GM19463 (cell line): ENCODE measurements around the gene ITPK1.
A peak's percentile ranks its signal among the peaks of the same experiment; 100 is the strongest.
"Not testable (repeated sequence)": the region's sequence is repeated elsewhere in the genome, so short reads cannot be mapped to it uniquely, and the experiment has no call there.

ENCODE experiments used
- ATAC-seq: cut with Tn5 transposase; IDR thresholded peaks from one replicate; pipeline ENCODE4 v1.9.1; 2021; ENCODE audit warnings: mild to moderate bottlenecking, moderate library complexity; ENCODE audit not compliant: unreplicated experiment

ITPK1 gene

DNA sequence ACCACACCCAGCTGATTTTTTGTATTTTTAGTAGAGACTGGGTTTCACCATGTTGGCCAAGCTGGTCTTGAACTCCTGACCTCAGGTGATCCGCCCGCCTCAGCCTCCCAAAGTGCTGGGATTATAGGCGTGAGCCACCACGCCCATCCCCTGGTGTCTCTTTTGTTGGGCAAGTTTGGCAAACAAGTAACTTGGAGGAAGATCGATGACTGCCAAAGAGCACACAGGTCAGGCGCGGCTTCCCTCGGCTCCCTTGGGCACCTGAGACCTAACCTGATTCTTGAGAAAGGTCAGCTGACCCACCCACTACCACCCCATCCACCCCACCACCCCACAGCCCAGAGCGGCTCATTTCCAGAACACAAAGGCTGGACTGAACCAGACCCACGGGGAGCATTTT lies 9.9 kb downstream of the ITPK1 start:
- ATAC-seq, result not testable (repeated sequence)

DNA sequence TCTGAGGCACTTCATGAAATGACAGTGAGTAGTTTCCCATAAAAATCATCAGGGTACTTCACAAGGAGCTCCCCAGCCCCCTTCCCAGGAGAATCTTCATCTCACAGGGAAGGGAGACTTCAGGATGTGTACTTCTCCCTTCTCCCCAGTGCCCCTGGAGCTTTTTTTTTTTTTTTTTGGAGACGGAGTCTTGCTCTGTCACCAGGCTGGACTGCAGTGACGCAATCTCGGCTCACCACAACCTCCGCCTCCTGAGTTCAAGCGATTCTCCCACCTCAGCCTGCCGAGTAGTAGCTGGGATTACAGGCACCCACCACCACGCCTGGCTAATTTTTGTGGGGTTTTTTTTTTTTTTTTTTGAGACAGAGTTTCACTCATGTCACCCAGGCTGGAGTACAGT lies 10.4 kb downstream of the ITPK1 start:
- ATAC-seq, result no peak

DNA sequence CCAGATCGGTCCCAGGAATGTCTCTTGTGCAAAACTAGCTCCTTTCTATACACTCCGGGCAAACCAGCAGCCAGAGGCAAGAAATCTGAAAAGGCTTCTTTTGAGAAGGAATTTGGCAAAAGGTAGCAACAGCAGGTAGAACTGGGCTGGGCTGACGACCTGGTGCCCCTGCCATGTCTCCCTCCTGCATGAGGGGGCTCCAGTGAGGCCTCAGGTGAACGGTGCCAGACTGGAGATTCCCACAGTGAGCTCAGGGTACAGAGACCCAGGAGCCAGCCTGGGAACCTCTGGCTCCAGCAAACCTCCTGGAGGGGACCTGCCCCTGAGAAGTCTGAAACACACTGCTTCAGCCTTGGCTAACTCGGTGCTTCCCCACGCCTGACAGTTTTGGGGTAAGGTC lies 10.8 kb downstream of the ITPK1 start:
- ATAC-seq, result no peak

DNA sequence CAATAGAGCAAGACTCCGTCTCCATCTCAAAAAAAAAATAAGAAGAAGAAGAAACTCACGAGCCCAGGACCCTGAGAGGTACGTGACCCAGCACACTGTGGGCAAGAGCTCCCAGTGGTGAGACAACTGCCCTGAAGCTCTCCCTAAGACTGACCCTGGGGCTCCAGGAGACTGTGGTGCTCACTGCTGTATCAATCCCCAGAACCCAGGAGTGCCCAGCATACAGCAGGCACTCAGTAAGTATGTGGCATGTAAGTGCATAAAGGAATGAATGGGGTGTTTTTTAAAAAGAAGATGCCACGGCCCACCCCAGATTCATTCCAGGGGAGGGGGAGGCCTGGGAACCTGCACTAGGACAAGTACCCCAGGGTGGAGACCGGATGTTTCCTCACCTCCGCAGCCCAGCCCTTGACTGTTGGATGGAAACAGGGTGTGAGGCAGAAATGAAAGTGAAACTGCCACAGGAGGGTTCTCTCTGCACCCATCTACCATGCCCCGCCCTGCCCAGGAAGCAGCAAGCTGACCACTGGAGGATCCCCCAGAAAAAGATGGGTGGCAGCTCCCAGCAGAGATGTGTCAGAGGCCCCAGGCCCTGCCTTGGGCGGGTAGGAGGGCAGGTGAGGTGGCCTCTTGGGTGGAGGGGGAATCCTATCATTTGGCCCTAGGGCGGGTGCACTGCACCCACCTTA lies 12.2 kb downstream of the ITPK1 start:
- ATAC-seq, result peak; percentile 89

DNA sequence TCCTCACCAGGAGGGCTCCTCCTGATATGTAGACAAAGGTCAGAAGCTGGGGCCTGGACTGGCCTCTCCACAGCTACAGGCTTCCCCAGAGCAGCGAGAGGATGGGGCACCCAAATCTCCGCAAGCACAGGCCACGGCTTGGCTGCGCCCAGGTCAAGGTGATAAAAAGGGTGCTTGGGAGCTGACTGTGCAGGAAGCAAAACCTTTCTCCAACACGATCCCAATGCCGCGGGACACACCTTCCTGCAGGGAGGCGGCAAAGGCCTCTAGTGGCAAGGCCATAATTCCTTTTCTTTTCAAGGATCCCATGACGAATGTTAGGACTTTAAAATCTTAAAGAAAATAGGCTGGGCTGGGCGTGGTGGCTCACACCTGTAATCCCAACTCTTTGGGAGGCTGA lies 13.6 kb downstream of the ITPK1 start:
- ATAC-seq, result no peak

DNA sequence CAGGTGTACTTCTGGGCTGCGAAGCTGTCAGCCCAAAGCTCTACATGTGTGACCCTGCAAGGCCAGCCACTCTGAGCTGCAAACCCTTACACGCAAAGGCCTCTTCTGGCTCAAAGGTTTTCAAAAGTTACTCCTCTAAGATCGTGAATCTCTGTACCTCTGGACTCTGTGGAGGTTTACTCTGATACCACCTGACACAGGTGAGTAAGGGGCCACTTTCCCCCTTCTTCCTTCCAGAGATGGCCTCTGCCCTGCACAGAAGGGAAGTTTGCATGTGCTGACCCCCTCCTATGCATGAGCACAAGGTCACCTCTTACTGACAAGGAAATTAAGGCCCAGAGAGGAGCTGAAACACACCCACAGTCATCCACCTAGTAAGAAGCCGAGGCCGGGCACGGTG lies 14.5 kb downstream of the ITPK1 start:
- no peak for ATAC-seq

DNA sequence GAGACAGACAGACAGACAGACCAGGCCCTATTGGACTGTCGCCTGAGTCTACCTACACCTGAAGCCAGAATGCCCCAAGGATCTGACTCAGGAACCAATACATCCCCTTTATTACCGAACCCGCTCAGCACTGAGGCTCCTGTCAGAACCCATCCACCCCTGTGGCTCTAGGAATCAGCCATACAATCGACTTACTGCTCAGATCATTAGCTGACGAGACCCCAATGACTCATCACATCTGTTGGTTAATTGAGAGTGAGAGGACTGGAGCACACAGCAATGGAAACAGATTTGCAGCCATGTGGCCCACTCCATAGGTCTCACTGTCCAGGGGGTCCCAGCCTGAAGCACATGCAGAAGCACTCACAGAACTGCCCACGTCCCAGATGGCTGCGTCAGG lies 15.2 kb downstream of the ITPK1 start:
- no peak for ATAC-seq

DNA sequence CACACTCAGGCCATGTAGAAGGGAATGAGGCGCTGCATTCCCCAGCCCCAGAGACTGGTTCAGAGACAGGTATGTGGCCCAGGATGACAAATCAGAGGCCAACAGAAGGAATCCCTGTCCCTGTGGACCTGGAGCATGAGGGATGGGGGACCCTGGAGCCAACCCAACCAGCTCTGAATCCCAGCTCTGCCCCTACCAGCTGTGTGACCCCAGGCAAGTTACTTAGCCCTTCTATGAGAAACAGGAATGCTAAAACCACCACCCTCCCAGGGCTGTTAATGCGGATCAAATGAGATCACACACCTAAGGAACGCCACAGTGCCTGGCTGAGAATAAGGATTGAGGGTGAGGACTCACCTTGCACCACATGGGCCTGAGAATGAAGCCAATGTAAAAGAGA lies 15.6 kb downstream of the ITPK1 start:
- no peak for ATAC-seq

DNA sequence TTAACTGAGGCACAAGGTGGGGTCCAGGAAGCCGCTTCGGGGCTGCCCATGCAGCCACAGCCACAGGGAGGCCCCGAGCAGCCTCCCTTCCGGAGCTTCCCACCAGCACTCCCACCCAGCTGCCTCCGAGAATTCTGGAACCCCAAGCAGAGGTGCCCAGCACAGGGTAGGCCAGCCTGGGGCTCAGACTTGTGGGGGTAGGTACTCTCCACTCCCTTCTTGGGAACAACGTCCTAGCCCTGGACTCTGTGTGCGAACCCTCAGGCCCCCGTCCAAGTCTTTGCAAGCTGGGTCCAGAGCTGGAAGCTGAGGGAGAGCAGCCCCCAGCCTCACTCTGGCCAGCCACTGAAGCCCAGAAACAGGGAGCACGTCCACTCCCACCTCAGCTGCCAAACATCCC lies 16.1 kb downstream of the ITPK1 start:
- no peak for ATAC-seq

DNA sequence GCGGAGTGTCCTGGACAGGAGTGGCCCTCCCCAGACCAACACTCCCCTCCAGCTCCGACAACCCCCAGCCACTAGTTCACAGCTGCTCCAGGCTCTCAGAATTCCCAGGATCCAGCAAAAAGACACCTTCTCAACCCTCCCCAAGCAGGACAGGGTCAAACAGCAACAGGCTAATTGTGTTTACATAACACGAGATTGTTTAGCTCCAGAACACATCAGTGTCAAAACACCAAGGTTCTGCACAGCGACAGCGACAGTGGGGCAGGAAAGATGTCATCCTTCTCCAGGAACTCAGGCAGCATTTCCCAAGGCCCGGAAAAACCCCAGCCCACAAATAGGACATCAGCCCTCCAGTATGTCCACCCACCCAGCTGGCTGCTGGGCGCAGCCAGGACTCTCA lies 16.5 kb downstream of the ITPK1 start:
- no peak for ATAC-seq

DNA sequence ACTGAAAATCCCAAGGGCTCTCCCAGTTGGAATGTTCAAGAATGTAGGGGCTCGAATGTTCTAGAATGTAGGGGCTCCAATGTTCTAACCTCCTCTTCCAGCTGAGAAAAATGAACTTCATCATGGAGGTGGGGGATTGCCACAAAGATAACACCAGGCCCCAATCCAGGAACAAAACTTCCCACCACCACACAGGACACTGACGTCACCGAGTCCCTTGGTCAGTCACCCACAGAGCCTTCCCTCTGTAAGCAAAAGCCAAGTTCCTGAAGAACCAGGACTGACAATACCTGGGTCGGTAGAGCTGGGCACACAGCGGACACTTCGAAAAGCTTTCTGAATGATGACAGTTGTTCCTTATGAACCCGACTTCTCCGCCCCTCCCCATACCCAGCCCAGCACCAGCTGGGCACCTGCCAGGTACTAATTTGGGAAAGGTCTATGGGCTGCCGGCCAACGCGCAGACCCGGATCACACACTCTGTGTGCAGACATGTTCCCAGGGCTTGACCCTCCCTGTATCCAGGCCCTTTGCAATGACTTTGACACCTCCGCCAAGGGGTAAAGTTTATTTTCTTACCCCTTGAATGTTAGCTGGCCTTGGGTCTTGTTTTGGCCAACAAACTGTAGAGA lies 18.9 kb downstream of the ITPK1 start:
- ATAC-seq, result no peak

DNA sequence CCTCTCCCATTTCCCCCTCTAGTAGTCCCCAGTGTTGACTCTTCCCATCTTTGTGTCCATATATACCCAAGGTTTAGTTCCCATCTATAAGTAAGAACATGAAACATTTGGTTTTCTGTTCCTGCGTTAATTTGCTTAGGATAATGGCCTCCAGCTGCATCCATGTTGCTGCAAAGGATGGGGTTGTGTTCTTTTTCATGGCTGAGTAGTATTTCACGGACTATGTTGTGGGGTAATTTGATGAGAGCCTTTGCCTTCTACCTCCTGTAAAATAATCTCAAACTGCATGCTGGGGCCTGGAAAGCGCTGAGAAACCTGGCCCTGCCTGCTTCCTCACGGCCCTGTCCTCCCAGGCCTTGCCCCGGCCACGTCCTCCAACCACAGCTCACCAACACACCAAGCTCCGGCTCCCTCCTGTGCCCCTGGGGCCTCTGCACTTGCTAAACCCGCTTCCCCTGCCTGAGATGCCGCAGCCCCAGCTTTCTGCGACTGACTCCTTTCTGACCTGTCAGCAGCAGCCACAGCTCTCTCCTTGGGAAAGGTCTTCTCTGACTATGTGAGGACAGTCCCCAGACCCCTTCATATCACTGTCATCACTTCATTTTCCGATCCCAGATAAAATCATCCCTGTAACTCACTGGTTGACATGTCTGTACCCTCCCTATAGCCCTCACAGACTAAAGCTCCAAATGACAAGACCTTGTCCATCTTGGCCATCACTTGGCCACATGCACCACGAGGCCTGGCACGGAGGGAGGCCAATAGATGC lies 19.8 kb downstream of the ITPK1 start:
- no peak for ATAC-seq

DNA sequence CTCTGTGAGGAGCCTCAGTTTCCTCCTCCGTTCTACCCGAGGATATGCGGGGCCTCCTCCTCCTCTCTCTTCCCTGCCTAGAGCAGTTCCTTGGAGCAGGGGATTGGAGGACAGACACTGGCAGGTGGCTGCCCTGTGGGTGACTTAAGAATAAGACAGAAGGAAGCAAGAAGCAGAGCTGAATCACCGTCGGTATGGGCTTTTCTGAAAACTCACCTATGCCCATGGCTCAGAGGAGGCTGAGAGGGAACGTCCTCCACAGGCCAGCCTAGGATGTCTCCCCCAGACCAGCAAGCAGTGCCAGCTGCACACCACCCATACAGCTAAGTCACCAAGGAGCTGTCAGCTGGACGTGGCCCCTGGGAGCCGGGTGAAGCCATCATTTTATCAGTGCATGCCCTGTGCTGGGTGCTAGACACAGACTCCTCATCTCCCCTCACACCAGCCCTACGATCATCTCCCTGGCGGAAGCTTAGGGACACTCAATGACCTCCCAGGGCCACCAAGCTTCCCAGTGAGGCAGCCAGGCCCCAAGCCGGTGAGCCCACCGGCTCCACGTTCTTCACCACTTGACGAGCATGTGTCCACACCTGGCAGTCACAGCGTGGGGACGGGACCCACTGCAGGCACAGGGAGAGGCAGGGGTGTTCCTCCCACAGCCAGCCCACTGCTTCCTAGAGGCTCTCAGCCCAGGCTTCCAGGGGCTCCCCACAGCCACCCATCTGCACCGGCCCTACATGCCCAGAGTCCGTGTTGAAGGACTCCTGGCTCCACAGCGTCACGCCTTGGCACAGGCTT lies 21.4 kb downstream of the ITPK1 start:
- ATAC-seq, result no peak

DNA sequence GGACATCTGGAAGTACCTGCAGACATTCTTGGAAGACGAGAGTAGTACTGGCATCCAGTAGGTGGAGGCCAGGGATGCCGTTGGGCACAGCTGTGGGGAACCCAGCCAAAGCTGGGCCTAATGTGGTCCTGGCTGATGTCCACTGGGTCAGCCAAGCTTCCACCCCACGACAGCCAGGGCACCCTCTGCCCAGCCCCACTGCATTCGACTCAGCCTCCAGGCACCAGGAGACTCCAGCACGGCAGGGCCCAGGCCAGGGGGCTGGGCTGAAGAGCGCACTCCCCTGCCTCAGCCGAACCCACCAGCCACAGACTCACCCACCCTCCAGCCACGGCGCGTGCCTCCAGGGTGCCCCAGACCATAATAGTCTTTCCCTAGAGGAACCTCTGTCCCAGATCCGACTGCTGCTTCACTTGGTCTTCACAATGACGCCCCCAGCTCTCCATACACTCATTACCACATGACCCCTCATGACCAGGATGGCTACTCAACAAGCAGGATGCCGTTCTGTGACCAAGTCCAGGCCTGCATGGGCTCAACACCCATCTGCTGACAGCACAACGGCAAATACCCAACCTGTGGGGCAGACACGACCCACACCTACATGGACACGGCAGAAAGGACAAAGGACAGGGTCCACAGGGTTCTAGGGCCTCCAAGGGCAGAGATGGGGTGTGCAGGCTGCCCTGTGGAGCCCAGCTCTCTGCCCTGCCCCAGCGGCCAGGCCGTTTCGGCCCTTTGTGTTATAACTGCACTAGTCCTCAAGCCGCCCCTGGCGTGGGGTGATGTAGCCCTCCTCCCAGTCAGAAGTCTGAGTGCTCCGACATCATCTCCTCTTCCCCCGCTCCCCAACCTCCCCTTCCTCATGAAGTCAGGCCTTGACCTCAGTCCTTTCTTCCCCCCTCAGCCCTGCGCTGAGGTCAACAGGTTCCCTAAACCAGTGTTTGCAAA lies 22.8 kb downstream of the ITPK1 start:
- ATAC-seq, result no peak

DNA sequence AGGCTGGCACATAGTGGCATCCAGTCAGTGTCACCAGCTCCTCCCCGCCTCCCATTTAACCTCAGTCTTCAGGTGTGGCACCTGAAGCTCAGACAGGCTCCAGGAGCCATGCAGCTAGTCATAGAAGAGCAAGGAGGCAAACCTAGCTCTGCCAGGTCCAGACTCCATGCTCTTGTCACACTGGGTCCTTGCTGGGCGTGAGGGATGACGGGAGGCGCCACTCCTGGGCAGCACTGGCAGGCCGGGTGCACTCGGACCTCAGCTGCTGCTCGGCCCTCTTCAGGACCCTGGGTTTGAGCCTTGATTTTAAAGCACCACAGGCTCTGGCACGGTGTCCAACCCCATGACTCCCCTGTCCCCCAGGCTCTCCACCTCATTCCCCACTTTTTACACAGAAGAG lies 24.1 kb downstream of the ITPK1 start:
- ATAC-seq, result no peak

DNA sequence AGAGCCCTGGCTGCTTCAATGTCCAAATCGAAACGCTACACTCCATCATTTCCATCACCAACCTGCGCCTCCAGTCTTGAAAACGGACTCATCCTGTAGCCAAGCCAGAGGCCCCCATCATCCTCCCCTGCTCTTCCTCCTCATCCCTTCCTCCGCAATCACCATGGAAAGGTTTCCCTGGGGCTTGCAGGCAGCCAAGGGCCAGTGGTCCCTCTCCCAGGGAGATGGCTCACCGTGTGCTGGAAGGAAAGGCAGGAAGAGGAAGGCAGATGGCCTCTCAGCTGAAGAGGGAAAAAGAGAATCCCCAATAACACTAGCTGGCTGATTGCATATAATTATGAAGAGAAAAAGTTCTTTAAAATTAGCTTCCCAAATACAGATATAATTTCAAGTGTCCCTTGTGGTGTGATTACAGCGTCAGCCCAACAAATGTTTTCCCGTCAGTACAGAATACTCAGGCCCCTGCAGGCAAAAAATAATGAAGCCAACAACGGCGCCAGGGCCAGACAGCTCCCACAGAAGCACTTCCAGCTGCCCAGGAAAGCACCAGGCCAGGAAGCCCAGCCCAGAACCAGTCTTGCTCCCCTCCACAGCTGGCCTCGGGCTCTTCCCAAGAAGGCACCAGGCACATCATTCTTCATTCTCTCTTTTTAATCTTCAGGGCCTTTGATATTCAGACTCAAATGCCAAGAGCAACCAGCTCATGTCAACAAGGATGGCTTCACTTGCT lies 24.7 kb downstream of the ITPK1 start:
- no peak for ATAC-seq

DNA sequence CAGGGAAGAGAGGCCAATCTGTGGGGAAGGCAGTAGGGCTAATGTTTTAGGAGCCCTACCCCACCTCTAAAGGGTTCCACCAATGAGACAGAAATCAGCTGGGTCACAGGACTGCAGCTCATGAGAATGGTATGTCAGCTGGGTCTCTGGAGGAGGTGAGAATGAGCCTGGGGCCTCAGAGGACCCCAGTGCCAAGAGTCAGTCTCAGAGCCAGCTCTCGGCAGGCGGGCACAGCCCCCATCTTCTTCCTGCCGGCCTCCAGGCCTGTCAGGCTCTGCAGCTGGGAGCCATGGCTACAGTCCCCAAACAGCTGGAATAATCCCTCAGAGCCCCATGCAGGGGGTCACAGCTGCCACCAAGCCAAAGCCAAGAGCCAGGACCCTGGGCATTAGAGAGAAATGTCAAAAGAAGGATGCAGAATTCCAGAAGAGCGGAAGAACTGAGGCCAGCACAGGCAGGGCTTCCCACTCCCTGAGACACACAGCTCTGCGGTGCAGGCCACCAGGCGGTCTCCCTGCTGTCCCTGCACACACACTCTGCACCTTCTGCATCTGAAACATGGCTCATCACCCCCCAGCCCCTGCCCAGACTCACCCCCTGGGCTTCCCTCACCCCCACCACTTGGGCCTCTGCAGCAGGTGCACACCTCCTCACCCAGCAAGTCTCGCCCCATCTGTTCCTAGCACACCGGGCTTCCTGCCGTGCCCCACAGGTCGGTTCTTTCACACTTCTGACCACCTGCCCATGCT lies 26.0 kb downstream of the ITPK1 start:
- ATAC-seq, result no peak

DNA sequence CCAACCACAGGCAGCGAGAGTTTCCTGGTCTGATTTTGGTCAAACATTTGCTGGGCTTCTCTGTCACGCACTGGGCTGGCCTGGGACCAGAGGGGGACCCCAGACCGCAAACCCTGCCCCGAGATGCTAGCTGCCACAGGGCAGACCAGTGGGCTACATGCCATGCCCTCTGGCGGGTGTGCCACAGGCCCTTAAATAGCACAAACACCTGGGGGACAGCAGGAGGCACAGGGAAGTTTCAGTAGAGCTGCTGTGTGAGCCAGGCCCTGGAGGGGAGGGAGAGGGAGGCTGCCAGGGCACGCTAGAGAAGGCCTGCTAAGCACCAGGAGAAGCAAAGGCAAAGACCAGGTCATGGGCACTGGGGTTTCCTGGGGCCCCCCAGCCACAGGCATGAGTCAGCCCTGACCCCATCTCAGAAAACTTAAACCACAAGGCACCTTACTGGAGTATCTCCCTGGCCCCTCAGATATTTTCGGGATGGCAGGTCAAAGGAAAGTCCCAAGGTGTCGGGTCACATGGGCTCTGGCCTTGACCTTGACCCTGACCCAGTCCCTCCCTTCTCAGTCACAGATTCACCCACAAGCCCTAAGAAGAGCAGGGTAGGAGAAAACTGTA lies 29.2 kb downstream of the ITPK1 start:
- ATAC-seq, result peak; percentile 78
